Hepatocyte (in vitro differentiated cells): ENCODE measurements around the gene PTPN6. TPM values are rescaled to one million over a fixed set of nuclear protein-coding genes. Genes with fewer than 3 reads are reported as not detected.

Source experiments
- DNase-seq: peaks from one replicate; pipeline ENCODE4 v3.0.0-alpha.2; 2016; ENCODE audit warnings: low spot score
- H2AFZ ChIP-seq: fragments of 200-600 bp; sonication (generic); 2 replicates; pipeline ENCODE4 v1.6.0; 2016; ENCODE audit warnings: antibody characterized with exemption, mild to moderate bottlenecking
- H3K27ac ChIP-seq: fragments of 200-600 bp; sonication (generic); 2 replicates; pipeline ENCODE4 v1.5.1; 2016; ENCODE audit warnings: mild to moderate bottlenecking
- H3K27me3 ChIP-seq: fragments of 200-600 bp; sonication (generic); 2 replicates; pipeline ENCODE4 v1.6.1; 2016
- H3K36me3 ChIP-seq: fragments of 200-600 bp; sonication (generic); replicated peaks from 2 replicates; pipeline ENCODE4 v1.5.1; 2016; ENCODE audit warnings: low read depth; ENCODE audit not compliant: insufficient read depth
- H3K4me1 ChIP-seq: fragments of 200-600 bp; sonication (generic); 2 replicates; pipeline ENCODE4 v1.5.1; 2016; ENCODE audit warnings: mild to moderate bottlenecking, moderate library complexity; ENCODE audit not compliant: insufficient read depth
- H3K4me2 ChIP-seq: fragments of 200-600 bp; sonication (generic); 2 replicates; pipeline ENCODE4 v1.6.0; 2016
- H3K4me3 ChIP-seq: fragments of 200-600 bp; sonication (generic); 2 replicates; pipeline ENCODE4 v1.5.1; 2016; ENCODE audit warnings: mild to moderate bottlenecking
- H3K79me2 ChIP-seq: fragments of 200-600 bp; sonication (generic); 2 replicates; pipeline ENCODE4 v1.6.0; 2017; ENCODE audit warnings: mild to moderate bottlenecking
- H3K9me2 ChIP-seq: fragments of 200-600 bp; sonication (generic); replicated peaks from 2 replicates; pipeline ENCODE4 v1.6.0; 2017; ENCODE audit warnings: mild to moderate bottlenecking; ENCODE audit not compliant: insufficient read depth
- H3K9me3 ChIP-seq: fragments of 200-600 bp; sonication (generic); 2 replicates; pipeline ENCODE4 v1.5.1; 2016; ENCODE audit warnings: low read depth, mild to moderate bottlenecking
- H4K20me1 ChIP-seq: fragments of 200-600 bp; sonication (generic); 2 replicates; pipeline ENCODE4 v1.6.0; 2016; ENCODE audit warnings: mild to moderate bottlenecking; ENCODE audit not compliant: insufficient read depth, poor library complexity, severe bottlenecking
- EZH2 ChIP-seq: fragments of 200-600 bp; sonication (generic); IDR thresholded peaks from 2 replicates; pipeline ENCODE4 v1.6.1; 2016; ENCODE audit warnings: antibody characterized with exemption, mild to moderate bottlenecking, borderline replicate concordance
- EZH2phosphoT487 ChIP-seq: fragments of 200-600 bp; sonication (generic); IDR thresholded peaks from one replicate; pipeline ENCODE4 v1.6.1; 2018; ENCODE audit warnings: antibody characterized with exemption, mild to moderate bottlenecking, low read depth, moderate library complexity; ENCODE audit not compliant: unreplicated experiment, severe bottlenecking
- whole genome bisulfite sequencing: methylation state at CpG from one replicate; pipeline ENCODE4 v1.1.6; 2016; ENCODE audit warnings: low lambda C conversion rate; ENCODE audit errors: missing lambda C conversion rate; 5-methylcytosine and 5-hydroxymethylcytosine counted together
- polyA plus RNA-seq: library from polyadenylated mRNA; unstranded; fragments of >200 nt; fragmentation: Nextera tagmentation; extraction: Ambion mirVana; gene quantifications from 2 replicates; pipeline ENCODE4 v1.2.1, GENCODE V29; 2016
- total RNA-seq: library from RNA; depleted of rRNA; stranded (reverse); fragments of >200 nt; gene quantifications from 2 replicates; pipeline ENCODE4 v1.2.3, GENCODE V29; 2014
- TF ChIP-seq, protein P1 (sequence below): fragments of 200-600 bp; sonication (generic); IDR thresholded peaks from 2 replicates; pipeline ENCODE4 v1.5.1; 2016; ENCODE audit warnings: antibody characterized with exemption, mild to moderate bottlenecking; ENCODE audit not compliant: poor library complexity

The PTPN6 gene
- total and polyA plus RNA-seq, 2 experiments from 2014 or later: 14.5 to 20.8 TPM

DNA sequence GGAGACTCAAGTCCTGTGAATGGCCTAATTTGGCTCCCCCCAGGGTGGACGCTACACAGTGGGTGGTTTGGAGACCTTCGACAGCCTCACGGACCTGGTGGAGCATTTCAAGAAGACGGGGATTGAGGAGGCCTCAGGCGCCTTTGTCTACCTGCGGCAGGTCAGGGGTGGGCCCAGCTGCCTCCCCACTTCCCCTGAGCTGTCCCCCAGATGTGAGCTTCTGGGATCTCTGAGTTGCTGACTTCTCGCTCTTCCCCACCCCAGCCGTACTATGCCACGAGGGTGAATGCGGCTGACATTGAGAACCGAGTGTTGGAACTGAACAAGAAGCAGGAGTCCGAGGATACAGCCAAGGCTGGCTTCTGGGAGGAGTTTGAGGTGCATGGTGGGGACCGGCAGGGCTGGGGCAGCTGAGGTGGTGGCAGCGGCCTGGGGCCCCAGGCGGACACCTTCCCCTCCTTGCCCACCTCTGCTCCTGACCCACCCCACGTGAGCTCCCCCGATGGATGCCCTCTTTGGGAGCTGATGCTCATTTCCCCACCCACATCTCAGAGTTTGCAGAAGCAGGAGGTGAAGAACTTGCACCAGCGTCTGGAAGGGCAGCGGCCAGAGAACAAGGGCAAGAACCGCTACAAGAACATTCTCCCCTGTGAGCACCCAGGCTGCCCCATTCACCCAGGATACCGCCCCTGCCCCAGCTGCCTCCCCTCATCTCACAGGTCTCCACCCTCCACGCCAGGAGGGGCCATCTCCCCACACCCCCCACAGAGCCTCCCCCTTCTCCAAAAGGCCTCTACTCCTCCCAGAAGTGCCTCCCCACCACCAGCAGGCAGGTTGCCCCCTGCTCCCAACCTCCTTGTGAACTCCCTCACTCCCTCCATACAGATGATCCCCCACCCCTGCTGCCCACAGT lies 4.2 kb downstream of the PTPN6 start:
- no peak overlapping the region for H3K27ac ChIP-seq
- H3K4me2 ChIP-seq: no peak overlapping the region
- 96% methylated on average over 20 of the region's 22 CpGs for WGBS

DNA sequence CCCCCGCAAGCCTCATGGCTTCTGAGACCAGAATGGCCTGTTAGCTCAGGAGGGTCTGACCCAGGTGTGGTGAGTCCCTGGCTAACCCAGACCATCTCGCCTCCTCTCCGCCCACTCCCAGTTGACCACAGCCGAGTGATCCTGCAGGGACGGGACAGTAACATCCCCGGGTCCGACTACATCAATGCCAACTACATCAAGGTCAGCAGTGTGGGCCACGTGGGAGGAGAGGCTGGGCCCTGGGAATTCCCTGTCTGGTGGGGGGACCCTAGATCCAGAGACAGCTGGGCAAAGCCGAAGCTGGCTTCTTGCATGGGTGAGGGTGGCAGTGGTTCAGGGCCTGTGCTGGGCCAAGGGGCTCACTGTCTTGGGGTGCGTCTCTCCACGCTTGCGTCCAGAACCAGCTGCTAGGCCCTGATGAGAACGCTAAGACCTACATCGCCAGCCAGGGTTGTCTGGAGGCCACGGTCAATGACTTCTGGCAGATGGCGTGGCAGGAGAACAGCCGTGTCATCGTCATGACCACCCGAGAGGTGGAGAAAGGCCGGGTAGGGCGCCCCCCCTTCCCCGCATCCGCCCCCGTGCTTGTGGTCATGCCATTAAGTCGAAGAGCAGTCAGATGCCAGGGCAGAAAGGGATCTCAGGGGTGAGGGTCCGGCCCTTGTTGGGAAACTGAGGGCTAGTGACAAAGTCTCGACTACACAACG lies 5.0 kb downstream of the PTPN6 start:
- Histone ChIP-seq H3K9me3 (no peaks in the 10 kb centered on the region), H3K27ac (no peak overlapping the region), H3K9me2 (no peaks in the 10 kb centered on the region), H3K36me3 (no peaks in the 10 kb centered on the region), H3K4me1 (peaks cover 7% of the 10 kb centered on the region), H4K20me1 (no peaks in the 10 kb centered on the region), H2AFZ (no peak overlapping the region), H3K27me3 (no peaks in the 10 kb centered on the region), H3K4me3 (no peak overlapping the region), H3K79me2 (no peaks in the 10 kb centered on the region), H3K4me2 (no peak overlapping the region)
- no peak for DNase-seq
- WGBS: 89% methylated on average over 28 of the region's 28 CpGs
- TF ChIP-seq, protein P1, sequence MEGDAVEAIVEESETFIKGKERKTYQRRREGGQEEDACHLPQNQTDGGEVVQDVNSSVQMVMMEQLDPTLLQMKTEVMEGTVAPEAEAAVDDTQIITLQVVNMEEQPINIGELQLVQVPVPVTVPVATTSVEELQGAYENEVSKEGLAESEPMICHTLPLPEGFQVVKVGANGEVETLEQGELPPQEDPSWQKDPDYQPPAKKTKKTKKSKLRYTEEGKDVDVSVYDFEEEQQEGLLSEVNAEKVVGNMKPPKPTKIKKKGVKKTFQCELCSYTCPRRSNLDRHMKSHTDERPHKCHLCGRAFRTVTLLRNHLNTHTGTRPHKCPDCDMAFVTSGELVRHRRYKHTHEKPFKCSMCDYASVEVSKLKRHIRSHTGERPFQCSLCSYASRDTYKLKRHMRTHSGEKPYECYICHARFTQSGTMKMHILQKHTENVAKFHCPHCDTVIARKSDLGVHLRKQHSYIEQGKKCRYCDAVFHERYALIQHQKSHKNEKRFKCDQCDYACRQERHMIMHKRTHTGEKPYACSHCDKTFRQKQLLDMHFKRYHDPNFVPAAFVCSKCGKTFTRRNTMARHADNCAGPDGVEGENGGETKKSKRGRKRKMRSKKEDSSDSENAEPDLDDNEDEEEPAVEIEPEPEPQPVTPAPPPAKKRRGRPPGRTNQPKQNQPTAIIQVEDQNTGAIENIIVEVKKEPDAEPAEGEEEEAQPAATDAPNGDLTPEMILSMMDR: no peak
- TF ChIP-seq EZH2phosphoT487 (no peak), EZH2 (no peak)

More for the DNA sequence above, 4.2 kb downstream of the PTPN6 start:
- no peaks in the 10 kb centered on the region for H4K20me1 ChIP-seq
- no peak overlapping the region for H2AFZ ChIP-seq
- no peaks in the 10 kb centered on the region for H3K9me2 ChIP-seq
- no peaks in the 10 kb centered on the region for H3K9me3 ChIP-seq
- no peak for DNase-seq
- no peaks in the 10 kb centered on the region for H3K79me2 ChIP-seq
- peaks cover 3% of the 10 kb centered on the region for H3K4me1 ChIP-seq
- TF ChIP-seq, protein P1: no peak
- H3K27me3 ChIP-seq: no peaks in the 10 kb centered on the region
- H3K36me3 ChIP-seq: no peaks in the 10 kb centered on the region
- no peak overlapping the region for H3K4me3 ChIP-seq

DNA sequence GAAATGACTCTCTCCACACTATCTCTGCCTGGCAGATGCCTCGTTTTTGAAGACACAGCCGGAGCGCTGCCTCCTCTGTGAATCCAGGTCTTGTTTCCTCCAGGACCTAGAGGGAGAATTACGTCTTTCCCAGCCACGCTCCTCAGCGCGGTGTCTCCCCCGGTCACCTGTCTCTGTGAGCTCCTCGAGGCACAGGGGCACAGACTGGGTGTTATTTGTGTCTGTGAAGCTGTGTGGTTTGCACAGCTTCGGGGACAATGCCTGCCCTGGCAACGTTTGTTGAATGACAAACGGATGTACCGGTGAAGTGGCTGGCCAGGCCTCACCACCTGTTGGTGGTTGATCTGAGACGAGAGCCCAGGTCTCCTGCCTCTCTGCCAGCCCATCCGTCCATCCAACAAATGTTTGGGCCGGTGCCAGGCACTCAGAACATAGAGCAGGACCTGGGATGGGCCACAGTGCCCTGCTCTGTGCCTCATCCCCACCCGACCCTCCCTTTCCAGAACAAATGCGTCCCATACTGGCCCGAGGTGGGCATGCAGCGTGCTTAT lies 6.1 kb downstream of the PTPN6 start:
- Histone ChIP-seq H3K4me3 (no peak overlapping the region), H3K4me1 (peaks cover 13% of the 10 kb centered on the region), H4K20me1 (no peaks in the 10 kb centered on the region), H3K36me3 (no peaks in the 10 kb centered on the region), H3K9me3 (no peaks in the 10 kb centered on the region), H2AFZ (no peak overlapping the region), H3K4me2 (no peak overlapping the region), H3K79me2 (no peaks in the 10 kb centered on the region), H3K9me2 (no peaks in the 10 kb centered on the region), H3K27ac (no peak overlapping the region), H3K27me3 (no peaks in the 10 kb centered on the region)
- TF ChIP-seq EZH2 (no peak), EZH2phosphoT487 (no peak)
- TF ChIP-seq, protein P1: no peak
- 92% methylated on average over 19 of the region's 20 CpGs for WGBS
- DNase-seq: no peak
